VCaP (cell line): Measurements from ENCODE around the gene ADPGK.

Experiments used
- H3K27ac ChIP-seq: fragments of 450-650 bp; 2 replicates; pipeline ENCODE4 v1.5.1; 2017
- TF ChIP-seq, protein P1 (sequence below): fragments of 450-650 bp; conservative IDR thresholded peaks from 2 replicates; pipeline ENCODE4 v1.5.1; 2017; ENCODE audit warnings: mild to moderate bottlenecking, moderate library complexity

ADPGK gene

GRCh38 chr15:72783640-72784455 is at the start of gene ADPGK:
Gene ADPGK (minus strand): TSS chr15:72783758. CDS start chr15:72783691, 67 bp downstream.
- peak within 1 kb of the TSS; percentile 90 for H3K27ac ChIP-seq
- TF ChIP-seq, protein P1, sequence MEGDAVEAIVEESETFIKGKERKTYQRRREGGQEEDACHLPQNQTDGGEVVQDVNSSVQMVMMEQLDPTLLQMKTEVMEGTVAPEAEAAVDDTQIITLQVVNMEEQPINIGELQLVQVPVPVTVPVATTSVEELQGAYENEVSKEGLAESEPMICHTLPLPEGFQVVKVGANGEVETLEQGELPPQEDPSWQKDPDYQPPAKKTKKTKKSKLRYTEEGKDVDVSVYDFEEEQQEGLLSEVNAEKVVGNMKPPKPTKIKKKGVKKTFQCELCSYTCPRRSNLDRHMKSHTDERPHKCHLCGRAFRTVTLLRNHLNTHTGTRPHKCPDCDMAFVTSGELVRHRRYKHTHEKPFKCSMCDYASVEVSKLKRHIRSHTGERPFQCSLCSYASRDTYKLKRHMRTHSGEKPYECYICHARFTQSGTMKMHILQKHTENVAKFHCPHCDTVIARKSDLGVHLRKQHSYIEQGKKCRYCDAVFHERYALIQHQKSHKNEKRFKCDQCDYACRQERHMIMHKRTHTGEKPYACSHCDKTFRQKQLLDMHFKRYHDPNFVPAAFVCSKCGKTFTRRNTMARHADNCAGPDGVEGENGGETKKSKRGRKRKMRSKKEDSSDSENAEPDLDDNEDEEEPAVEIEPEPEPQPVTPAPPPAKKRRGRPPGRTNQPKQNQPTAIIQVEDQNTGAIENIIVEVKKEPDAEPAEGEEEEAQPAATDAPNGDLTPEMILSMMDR = peak; percentile 77

GRCh38 chr15:72827226-72827625 is 43.7 kb upstream of the ADPGK start:
- H3K27ac ChIP-seq = no peak overlapping the region
- TF ChIP-seq, protein P1 = no peak

DNA sequence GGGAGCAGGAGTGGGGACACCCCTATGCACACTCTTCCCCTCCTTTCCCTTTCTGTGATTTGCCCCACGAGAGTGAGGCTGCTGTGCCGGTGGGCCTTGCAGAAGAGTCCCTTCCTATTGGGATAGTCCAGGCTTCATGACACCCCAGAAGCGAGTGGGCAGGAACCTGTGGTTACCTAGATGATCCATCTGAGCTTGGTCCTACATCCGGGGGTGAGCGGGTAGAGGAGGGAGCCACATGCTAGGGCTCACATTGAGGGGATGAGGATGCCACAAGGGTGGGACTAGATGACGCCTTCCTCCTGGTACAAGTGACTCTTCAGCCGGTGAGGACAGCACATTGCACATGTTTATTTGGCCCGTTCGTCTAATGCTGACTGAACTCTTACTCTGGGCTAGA is 43.1 kb upstream of the ADPGK start:
- TF ChIP-seq, protein P1 = no peak
- no peak overlapping the region for H3K27ac ChIP-seq

DNA sequence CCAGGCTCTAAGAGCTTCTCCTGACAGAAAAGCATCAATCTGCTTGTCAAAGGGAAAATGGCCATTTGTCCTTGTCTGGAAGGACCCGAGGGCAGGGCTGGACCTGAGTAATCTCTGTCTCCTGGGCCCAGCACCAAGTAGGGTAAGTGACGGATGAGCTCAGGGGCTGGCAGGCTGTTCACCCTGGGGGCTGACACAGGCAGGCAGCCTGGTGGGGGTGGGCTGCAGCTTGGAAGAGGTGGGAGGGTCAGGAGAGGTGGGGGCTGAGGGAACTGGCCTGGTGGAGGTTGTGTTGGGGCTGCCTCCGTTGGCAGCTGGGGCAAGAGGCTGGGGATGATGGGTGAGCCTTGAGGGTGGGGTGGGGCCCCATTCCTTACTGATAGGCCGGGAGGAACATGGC is 42.3 kb upstream of the ADPGK start:
- H3K27ac ChIP-seq = no peak overlapping the region

DNA sequence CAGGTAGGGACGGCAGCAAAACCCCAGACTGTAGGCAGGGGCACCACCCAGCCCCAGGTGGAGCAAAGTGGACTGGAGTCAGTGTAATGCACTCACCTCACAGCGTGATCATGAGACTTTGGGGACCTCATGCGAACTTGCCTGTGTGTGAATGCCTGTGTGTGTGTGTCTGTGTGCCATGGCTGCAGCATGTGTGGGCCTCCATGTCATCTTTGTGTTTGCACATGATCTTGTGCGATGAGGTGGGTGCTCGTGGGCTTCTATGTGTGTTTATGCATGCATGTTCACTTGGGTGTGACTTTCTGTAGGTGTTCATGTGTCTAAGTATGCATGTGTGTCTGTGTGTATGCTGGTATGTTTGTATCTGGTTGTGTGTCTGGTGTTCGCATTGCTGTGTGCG is 41.2 kb upstream of the ADPGK start:
- H3K27ac ChIP-seq = no peak overlapping the region

More for the DNA sequence above, 42.3 kb upstream of the ADPGK start:
- TF ChIP-seq, protein P1 = no peak

GRCh38 chr15:72824112-72824511 is 40.6 kb upstream of the ADPGK start:
- no peak overlapping the region for H3K27ac ChIP-seq
- TF ChIP-seq, protein P1 = no peak

More for the DNA sequence above, 41.2 kb upstream of the ADPGK start:
- TF ChIP-seq, protein P1 = no peak

GRCh38 chr15:72820278-72820677 is 36.7 kb upstream of the ADPGK start:
- no peak overlapping the region for H3K27ac ChIP-seq

More at GRCh38 chr15:72820278-72820677, 36.7 kb upstream of the ADPGK start:
- TF ChIP-seq, protein P1 = no peak
